DMS53 (cell line): ENCODE measurements around the gene MAFF.
A peak's percentile ranks its signal among the peaks of the same experiment; 100 is the strongest.

Experiments used
- DNase-seq: peaks from one replicate; lab custom pipeline; 2025; lab: John Stamatoyannopoulos, UW

The MAFF gene

GRCh38 chr22:38248280-38248679 is 46.5 kb downstream of the MAFF start:
- no peak for DNase-seq

DNA sequence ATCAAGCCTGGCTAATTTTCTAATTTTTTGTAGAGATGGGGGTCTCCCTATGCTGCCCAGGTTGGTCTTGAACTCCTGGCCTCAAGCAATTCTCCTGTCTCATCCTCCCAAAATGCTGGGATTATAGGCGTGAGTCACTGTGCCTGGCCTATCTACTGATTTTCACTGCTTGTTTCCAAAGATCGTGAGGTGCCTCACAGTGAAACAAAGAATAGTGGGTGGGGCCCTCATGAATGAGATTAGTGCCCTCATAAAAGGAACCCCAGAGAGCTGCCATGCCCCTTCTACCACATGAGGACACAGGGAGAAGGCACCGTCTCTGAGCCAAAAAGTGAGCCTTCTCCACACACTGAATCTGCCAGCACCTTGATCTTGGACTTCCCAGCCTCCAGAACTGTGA is 47.5 kb downstream of the MAFF start:
- no peak for DNase-seq

DNA sequence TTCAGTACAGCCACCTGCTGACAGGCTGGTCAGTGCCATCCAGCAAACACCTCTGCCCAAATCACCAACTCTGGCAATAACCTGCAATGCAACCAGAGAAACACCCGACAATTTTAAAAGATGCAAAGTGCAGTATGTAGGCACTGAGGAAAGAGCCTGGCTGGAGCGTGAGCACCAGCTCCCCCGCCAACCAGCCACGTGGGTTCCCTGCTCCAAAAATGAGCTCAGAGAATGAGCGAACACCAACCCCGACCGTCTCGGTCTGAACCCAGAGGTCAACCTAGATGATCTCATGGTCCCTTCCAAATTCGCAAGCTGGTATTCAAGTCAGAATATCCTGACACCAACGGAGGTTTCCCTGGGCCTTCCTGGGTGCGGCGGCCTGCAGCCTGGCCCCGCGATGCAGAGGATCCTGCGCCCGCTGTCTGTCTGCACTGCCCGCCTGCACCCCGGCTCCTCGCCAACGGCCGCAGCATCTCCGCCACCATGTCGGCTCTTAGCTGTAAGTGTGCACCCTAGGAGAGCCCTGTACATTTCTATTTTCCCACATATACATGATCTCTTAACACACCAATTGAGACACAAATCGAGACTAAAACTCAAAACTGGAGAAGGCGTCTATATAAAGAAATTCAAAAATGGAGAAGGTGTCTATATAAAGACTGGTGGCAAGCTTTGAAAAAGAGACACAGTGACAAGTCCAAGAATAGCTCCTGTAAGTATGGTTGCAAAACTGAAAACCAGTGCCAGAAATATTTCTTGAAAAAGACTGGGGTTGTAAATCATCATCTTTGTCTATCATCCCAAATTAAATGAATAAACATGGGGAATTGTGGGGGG is 48.2 kb downstream of the MAFF start:
- no peak for DNase-seq

- DNase-seq = no peak
These were observed 49.0 kb downstream of the MAFF start for GRCh38 chr22:38250643-38251340.

- DNase-seq = no peak
These were observed 49.5 kb downstream of the MAFF start for GRCh38 chr22:38251341-38251692.

DNA sequence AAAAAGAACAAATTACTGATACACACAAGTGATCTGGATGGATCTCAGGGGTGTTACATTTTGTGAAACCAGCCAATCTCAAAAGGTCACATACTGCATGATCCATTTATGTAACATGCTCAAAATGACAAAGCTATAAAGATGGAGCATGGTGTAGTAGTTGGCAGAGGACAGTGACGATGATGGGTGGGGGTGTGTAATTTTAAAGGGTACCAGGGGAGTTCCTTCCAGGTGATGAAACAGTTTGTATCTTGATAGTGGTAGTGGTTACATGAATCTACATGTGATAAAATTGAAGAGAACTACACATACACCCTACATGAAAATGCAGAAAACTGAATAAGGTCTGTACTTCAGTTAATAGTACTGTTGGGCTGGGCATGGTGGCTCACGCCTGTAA is 53.9 kb downstream of the MAFF start:
- DNase-seq = no peak

- DNase-seq = peak; percentile 36
These were observed 55.4 kb downstream of the MAFF start for GRCh38 chr22:38257181-38257580.

- DNase-seq = peak; percentile 90
These were observed 56.0 kb downstream of the MAFF start for GRCh38 chr22:38257650-38258250.

DNA sequence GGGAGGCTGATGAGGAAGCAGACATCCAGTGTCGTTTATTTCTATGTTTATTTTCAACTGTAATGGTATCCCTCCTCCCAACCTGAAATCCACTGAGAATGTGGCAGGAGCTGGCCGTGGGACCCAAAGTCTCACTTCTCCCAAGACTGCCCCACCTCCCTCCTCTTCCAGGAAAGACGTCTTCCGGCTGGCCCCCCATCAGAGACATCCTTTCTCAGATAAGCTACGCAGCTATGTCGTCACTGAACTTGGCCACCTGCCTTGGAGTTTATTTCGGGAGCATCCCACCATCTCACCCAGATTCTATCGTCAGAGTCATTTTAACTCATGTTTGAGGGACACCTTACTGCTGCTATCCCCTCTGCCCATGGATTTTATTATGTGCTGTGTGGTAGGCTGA is 57.1 kb downstream of the MAFF start:
- DNase-seq = no peak

DNA sequence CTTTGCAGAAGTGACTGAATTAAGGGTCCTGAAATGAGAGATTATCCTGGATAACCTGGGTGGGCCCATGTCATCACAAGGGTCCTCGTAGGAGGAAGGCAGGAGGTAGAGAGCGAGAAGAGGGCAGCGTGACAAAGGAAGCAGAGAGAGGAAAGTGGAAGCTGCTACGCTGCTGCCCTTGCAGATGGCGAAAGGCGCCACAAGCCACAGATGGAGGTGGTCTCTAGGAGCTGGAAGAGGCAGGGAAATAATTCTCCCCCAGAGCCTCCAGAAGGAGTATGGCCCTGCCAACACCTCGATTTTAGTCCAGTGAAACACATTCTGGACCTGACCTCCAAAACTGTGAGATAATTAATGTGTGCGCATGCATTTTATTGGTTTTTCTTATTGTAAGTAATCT is 57.6 kb downstream of the MAFF start:
- DNase-seq = no peak

GRCh38 chr22:38260761-38261681 is 59.2 kb downstream of the MAFF start:
- no peak for DNase-seq

GRCh38 chr22:38262051-38262795 is 60.4 kb downstream of the MAFF start:
- peak; percentile 23 for DNase-seq

DNA sequence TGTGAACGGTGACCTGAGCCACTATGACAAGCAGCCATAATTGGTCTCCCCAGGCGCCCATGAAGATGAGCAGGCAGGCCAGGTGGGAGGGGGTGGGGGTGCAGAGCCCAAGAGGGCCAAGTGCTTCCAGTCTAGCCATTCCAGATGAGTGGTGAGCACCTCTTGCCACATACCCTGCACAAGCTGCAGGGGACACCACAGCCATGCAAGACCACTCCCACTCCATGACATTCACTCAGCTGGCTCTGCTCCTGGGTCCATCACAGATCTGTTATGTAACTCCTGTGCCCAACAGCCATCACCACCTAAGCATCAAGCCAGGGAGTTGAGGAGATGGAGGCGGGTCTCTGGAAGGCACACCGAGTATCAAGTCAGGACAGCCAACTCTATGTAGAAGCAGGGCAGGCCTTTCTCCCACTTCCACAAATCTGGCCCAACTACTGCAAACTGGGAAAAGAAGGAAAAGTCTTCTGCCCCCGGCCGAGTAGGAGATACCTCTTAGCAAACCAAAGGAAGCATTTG is 62.6 kb downstream of the MAFF start:
- no peak for DNase-seq
